AG10803 (cell line): ENCODE measurements around the gene STK4.

ENCODE experiments used
- DNase-seq: peaks from one replicate; pipeline ENCODE4 v3.0.0; 2010; ENCODE audit warnings: low read depth
- H3K4me3 ChIP-seq: 2 replicates; pipeline ENCODE4 v1.5.1; 2011; ENCODE audit warnings: mild to moderate bottlenecking, low read length, control low read depth
- CTCF ChIP-seq: conservative IDR thresholded peaks from 2 replicates; pipeline ENCODE4 v1.5.1; 2011; ENCODE audit warnings: mild to moderate bottlenecking, low read length, control low read depth, inconsistent platforms

Gene STK4

GRCh38 chr20:45053430-45054351, 87.4 kb downstream of the STK4 start:
- no peak for DNase-seq
- H3K4me3 ChIP-seq: no peak overlapping the region
- TF ChIP-seq CTCF: no peak

GRCh38 chr20:45055056-45055455, 88.7 kb downstream of the STK4 start:
- TF ChIP-seq CTCF: no peak
- DNase-seq: no peak
- H3K4me3 ChIP-seq: no peak overlapping the region

GRCh38 chr20:45056473-45057173, 90.3 kb downstream of the STK4 start:
- no peak for TF ChIP-seq CTCF
- no peak overlapping the region for H3K4me3 ChIP-seq
- no peak for DNase-seq

GRCh38 chr20:45058168-45058850, 92.0 kb downstream of the STK4 start:
- TF ChIP-seq CTCF: no peak
- H3K4me3 ChIP-seq: no peak overlapping the region
- no peak for DNase-seq

- DNase-seq: no peak
- no peak for TF ChIP-seq CTCF
Observed at GRCh38 chr20:45059022-45059728, 92.9 kb downstream of the STK4 start.

GRCh38 chr20:45060294-45060693, 94.0 kb downstream of the STK4 start:
- H3K4me3 ChIP-seq: no peak overlapping the region
- no peak for DNase-seq
- no peak for TF ChIP-seq CTCF

More at GRCh38 chr20:45059022-45059728, 92.9 kb downstream of the STK4 start:
- no peak overlapping the region for H3K4me3 ChIP-seq
